Measurements from ENCODE around the gene GLO1. TPM values are rescaled to one million over a fixed set of nuclear protein-coding genes. Genes with fewer than 3 reads are reported as not detected.
"Not testable (repeated sequence)": the region's sequence is repeated elsewhere in the genome, so short reads cannot be mapped to it uniquely, and the experiment has no call there.

The GLO1 gene
- polyA plus RNA-seq, 3 donors: 11.4 to 68.6 (median 62.6) TPM

DNA sequence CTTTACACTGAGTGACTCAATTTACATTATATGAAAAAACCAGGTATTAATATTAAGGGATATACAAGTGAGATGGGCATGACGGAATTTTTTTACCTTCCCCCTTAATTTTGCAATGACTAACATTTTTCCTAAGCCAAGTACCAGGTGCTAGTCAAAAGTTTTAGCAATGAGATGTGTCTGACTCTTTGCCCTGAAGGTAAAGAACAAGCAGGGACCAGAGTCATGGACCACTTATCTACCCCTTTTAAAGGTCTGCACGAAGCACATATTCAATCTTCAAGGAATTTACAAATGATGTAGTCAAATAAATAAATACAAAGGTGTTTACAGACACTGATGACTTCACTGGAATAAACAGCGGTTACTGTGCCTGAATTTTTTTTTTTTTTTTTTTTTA is 1.4 kb downstream of the GLO1 start:
- Mint-ChIP-seq H3K27me3 (ENCODE audit: low read depth in 3 of 3) (peaks cover 0 to 3% (median 3%) of the 10 kb centered on the region in 3 donors), H3K27ac (no peak overlapping the region), H3K4me1 (peaks cover 12% of the 10 kb centered on the region), H3K9me3 (peaks cover 9 to 21% (median 13%) of the 10 kb centered on the region in 7 donors), H3K4me3 (no peak overlapping the region), H3K36me3 (peaks cover 9 to 10% of the 10 kb centered on the region in 2 donors)
- Histone ChIP-seq H3K4me1 (ENCODE audit: control insufficient read depth in 1 of 2, insufficient read depth in 2 of 2, low read length in 2 of 2) (peaks cover 8 to 11% of the 10 kb centered on the region in 2 donors), H3K27ac (ENCODE audit: low read depth in 1 of 2, low read length in 2 of 2) (no peak overlapping the region), H3K27me3 (ENCODE audit: control insufficient read depth in 2 of 2, insufficient read depth in 2 of 2, low read length in 2 of 2) (no peaks in the 10 kb centered on the region), H3K9me3 (replicated peaks in 1 of 2; ENCODE audit: control insufficient read depth in 1 of 2, insufficient read depth in 1 of 2, low read length in 2 of 2) (peaks cover 8 to 11% of the 10 kb centered on the region in 2 donors), H3K79me2 (ENCODE audit: insufficient read depth, low read length) (peaks cover 9% of the 10 kb centered on the region), H3K4me3 (replicated peaks in 1 of 3; ENCODE audit: low read depth in 2 of 3, low read length in 3 of 3) (no peak overlapping the region), H4K20me1 (ENCODE audit: insufficient read depth, low read length) (no peaks in the 10 kb centered on the region), H2AFZ (ENCODE audit: insufficient read depth, low read depth, low read length, poor library complexity, severe bottlenecking) (no peak overlapping the region), H3K9ac (ENCODE audit: insufficient read depth, low read length, poor library complexity, severe bottlenecking) (no peak overlapping the region), H3K4me2 (replicated peaks; ENCODE audit: extremely low read depth, low read length, poor library complexity, severe bottlenecking) (no peak overlapping the region), H3K36me3 (replicated peaks in 1 of 2; ENCODE audit: control insufficient read depth in 1 of 2, insufficient read depth in 2 of 2, low read length in 2 of 2) (no peaks in the 10 kb centered on the region)
- TF ChIP-seq, protein P1, sequence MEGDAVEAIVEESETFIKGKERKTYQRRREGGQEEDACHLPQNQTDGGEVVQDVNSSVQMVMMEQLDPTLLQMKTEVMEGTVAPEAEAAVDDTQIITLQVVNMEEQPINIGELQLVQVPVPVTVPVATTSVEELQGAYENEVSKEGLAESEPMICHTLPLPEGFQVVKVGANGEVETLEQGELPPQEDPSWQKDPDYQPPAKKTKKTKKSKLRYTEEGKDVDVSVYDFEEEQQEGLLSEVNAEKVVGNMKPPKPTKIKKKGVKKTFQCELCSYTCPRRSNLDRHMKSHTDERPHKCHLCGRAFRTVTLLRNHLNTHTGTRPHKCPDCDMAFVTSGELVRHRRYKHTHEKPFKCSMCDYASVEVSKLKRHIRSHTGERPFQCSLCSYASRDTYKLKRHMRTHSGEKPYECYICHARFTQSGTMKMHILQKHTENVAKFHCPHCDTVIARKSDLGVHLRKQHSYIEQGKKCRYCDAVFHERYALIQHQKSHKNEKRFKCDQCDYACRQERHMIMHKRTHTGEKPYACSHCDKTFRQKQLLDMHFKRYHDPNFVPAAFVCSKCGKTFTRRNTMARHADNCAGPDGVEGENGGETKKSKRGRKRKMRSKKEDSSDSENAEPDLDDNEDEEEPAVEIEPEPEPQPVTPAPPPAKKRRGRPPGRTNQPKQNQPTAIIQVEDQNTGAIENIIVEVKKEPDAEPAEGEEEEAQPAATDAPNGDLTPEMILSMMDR (IDR thresholded peaks at IDR 0.05): no peak
- WGBS (ENCODE audit: insufficient coverage): no CpG with 5 or more reads among the region's 3 CpGs
- intact Hi-C loops (cut with micrococcal nuclease): loop anchor here (5.0 kb wide), 1 partner anchor 59 kb away; no protein-coding TSS in a partner anchor
- DNase-seq: no peak

DNA sequence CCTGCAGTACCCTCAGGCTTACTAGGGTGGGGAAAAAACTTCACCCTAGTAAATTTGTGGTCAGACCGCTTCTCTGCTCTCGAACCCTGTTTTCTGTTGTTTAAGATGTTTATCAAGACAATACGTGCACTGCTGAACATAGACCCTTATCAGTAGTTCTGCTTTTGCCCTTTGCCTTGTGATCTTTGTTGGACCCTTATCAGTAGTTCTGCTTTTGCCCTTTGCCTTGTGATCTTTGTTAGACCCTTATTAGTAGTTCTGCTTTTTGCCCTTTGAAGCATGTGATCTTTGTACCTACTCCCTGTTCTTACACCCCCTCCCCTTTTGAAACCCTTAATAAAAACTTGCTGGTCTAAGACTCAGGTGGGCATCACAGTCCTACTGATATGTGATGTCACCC is 3.2 kb downstream of the GLO1 start:
- not testable (repeated sequence) for H3K27ac ChIP-seq (ENCODE audit: low read depth in 1 of 2, low read length in 2 of 2); H3K36me3 ChIP-seq (replicated peaks in 1 of 2; ENCODE audit: control insufficient read depth in 1 of 2, insufficient read depth in 2 of 2, low read length in 2 of 2); H3K27me3 ChIP-seq (ENCODE audit: control insufficient read depth in 2 of 2, insufficient read depth in 2 of 2, low read length in 2 of 2); H3K4me3 ChIP-seq (replicated peaks in 1 of 3; ENCODE audit: low read depth in 2 of 3, low read length in 3 of 3); H3K4me3 Mint-ChIP-seq; H3K4me2 ChIP-seq (replicated peaks; ENCODE audit: extremely low read depth, low read length, poor library complexity, severe bottlenecking); H3K79me2 ChIP-seq (ENCODE audit: insufficient read depth, low read length); H3K27ac Mint-ChIP-seq; H3K27me3 Mint-ChIP-seq (ENCODE audit: low read depth in 3 of 3); H2AFZ ChIP-seq (ENCODE audit: insufficient read depth, low read depth, low read length, poor library complexity, severe bottlenecking); H4K20me1 ChIP-seq (ENCODE audit: insufficient read depth, low read length); DNase-seq; H3K9ac ChIP-seq (ENCODE audit: insufficient read depth, low read length, poor library complexity, severe bottlenecking)
- H3K36me3 Mint-ChIP-seq: peaks cover 9 to 10% of the 10 kb centered on the region in 2 donors
- Histone ChIP-seq H3K4me1 (ENCODE audit: control insufficient read depth in 1 of 2, insufficient read depth in 2 of 2, low read length in 2 of 2) (peaks cover 8 to 11% of the 10 kb centered on the region in 2 donors), H3K9me3 (replicated peaks in 1 of 2; ENCODE audit: control insufficient read depth in 1 of 2, insufficient read depth in 1 of 2, low read length in 2 of 2) (peaks cover 8 to 11% of the 10 kb centered on the region in 2 donors)
- intact Hi-C loops (cut with micrococcal nuclease): loop anchor here (5.0 kb wide), 1 partner anchor 57 kb away; no protein-coding TSS in a partner anchor
- H3K4me1 Mint-ChIP-seq: peaks cover 12% of the 10 kb centered on the region
- WGBS (ENCODE audit: insufficient coverage): no CpG with 5 or more reads among the region's 3 CpGs
- peaks cover 9 to 21% (median 13%) of the 10 kb centered on the region in 7 donors for H3K9me3 Mint-ChIP-seq

Measured in CD14-positive monocyte (primary cell).